Posterior cingulate gyrus (tissue), 11 donors: ENCODE results near the gene ADM.

ENCODE experiments used
- DNase-seq, 10 donors: peaks; one replicate each; pipeline versions ENCODE4 v3.0.0 to v3.0.0-alpha.2; 2020 to 2021; ENCODE audit warnings: mixed read lengths in 3 of 10
- intact Hi-C: fragments of 100-400 bp; cut with DNase I; formaldehyde crosslinking; loops from one replicate; pipeline ENCODE4 v1.15.1; 2023

Gene ADM

GRCh38 chr11:10356161-10356560 is 51.3 kb downstream of the ADM start:
- DNase-seq = no peak

More at GRCh38 chr11:10356161-10356560, 51.3 kb downstream of the ADM start:
- intact Hi-C loops = no loop called here
